GM12878 (cell line): Measurements from ENCODE around the gene GYS2. TPM values are rescaled to one million over a fixed set of nuclear protein-coding genes. Genes with fewer than 3 reads are reported as not detected.

ENCODE experiments used
- ATAC-seq: fragments of 200-7000 bp; cut with Tn5 transposase; 3 replicates; pipeline ENCODE4 v1.9.1; 2020; ENCODE audit warnings: mild to moderate bottlenecking, moderate library complexity
- BruUV-seq: library from RNA; stranded (reverse); fragments of 400-500 nt; replicated peaks from 2 replicates; lab custom pipeline; 2021; lab: Mats Ljungman, UMichigan
- CTCF ChIA-PET: fragments of 300-600 bp; sonication (Branson Sonifier 250); formaldehyde crosslinking; extraction: SDS; loops from one replicate; lab custom pipeline; 2021; ENCODE audit warnings: inconsistent platforms; lab: Yijun Ruan, JAX
- POLR2A ChIA-PET: fragments of 350-600 bp; formaldehyde crosslinking; extraction: SDS; loops from one replicate; lab custom pipeline; 2021; ENCODE audit warnings: inconsistent platforms; lab: Charles Lee
- RAD21 ChIA-PET: fragments of 300-600 bp; sonication (Branson Sonifier 250); formaldehyde crosslinking; loops from one replicate; lab custom pipeline; 2023; ENCODE audit warnings: antibody characterized with exemption; ENCODE audit not compliant: unreplicated experiment; lab: Charles Lee
- SMC1A ChIA-PET: fragments of 300-600 bp; sonication (Branson Sonifier 250); formaldehyde crosslinking; loops from one replicate; lab custom pipeline; 2023; ENCODE audit not compliant: unreplicated experiment, uncharacterized antibody; lab: Charles Lee
- DNase-seq: peaks from one replicate; pipeline ENCODE4 v3.0.0-alpha.2; 2011; ENCODE audit warnings: low read depth, low spot score
- FAIRE-seq: peaks from 3 replicates; lab custom pipeline; 2011; peaks lifted over from hg19 to GRCh38; lab: Jason Lieb, UNC
- H2AFZ ChIP-seq: 2 replicates; pipeline ENCODE4 v1.6.0; 2011; ENCODE audit warnings: low read depth, low read length, control low read depth; ENCODE audit not compliant: control insufficient read depth
- H3K27ac ChIP-seq: 2 replicates; pipeline ENCODE4 v1.5.1; 2011; ENCODE audit warnings: control low read depth; ENCODE audit not compliant: control insufficient read depth, insufficient read depth
- H3K27me3 ChIP-seq, 2 experiments: replicated peaks in 1 of 2; 2 replicates each; pipeline versions ENCODE4 v1.6.0 to v1.6.1; 2011; ENCODE audit warnings: low read length in 1 of 2; ENCODE audit not compliant: control insufficient read depth in 2 of 2, insufficient read depth in 2 of 2
- H3K36me3 ChIP-seq, 2 experiments: 2 replicates each; pipeline ENCODE4 v1.5.1; 2011; ENCODE audit warnings: low read length in 1 of 2; ENCODE audit not compliant: control insufficient read depth in 2 of 2, insufficient read depth in 2 of 2
- H3K4me1 ChIP-seq: 2 replicates; pipeline ENCODE4 v1.6.1; 2011; ENCODE audit warnings: mild to moderate bottlenecking, low read length, moderate library complexity, mixed read lengths; ENCODE audit not compliant: control insufficient read depth, insufficient read depth
- H3K4me2 ChIP-seq: 2 replicates; pipeline ENCODE4 v1.6.0; 2011; ENCODE audit warnings: control low read depth; ENCODE audit not compliant: control insufficient read depth, insufficient read depth
- H3K4me3 ChIP-seq: fragments of 200-600 bp; sonication (generic); 2 replicates; pipeline ENCODE4 v1.5.1; 2016
- H3K79me2 ChIP-seq: 2 replicates; pipeline ENCODE4 v1.6.0; 2011; ENCODE audit warnings: low read length; ENCODE audit not compliant: control insufficient read depth, insufficient read depth
- H3K9ac ChIP-seq: 2 replicates; pipeline ENCODE4 v1.8.0; 2011; ENCODE audit warnings: low read length, control low read depth, mixed read lengths; ENCODE audit not compliant: control insufficient read depth, insufficient read depth
- H3K9me3 ChIP-seq: replicated peaks from 3 replicates; pipeline ENCODE4 v1.5.1; 2011; ENCODE audit warnings: mild to moderate bottlenecking, low read length; ENCODE audit not compliant: control insufficient read depth, insufficient read depth
- H4K20me1 ChIP-seq: 2 replicates; pipeline ENCODE4 v1.6.0; 2011; ENCODE audit not compliant: control insufficient read depth, insufficient read depth
- ZBTB11 ChIP-seq: fragments of 450-650 bp; formaldehyde crosslinking; IDR thresholded peaks from 2 replicates; pipeline ENCODE4 v1.5.0; 2022; ENCODE audit warnings: mild to moderate bottlenecking, missing genetic modification characterization
- ZNF24 ChIP-seq: fragments of 450-650 bp; IDR thresholded peaks from 2 replicates; pipeline ENCODE4 v1.6.1; 2017; ENCODE audit warnings: antibody characterized with exemption, mild to moderate bottlenecking
- WGBS: methylation state at CpG from one replicate; pipeline ENCODE4 v1.1.6; 2016; ENCODE audit warnings: low lambda C conversion rate; ENCODE audit not compliant: insufficient replicate concordance, insufficient coverage; ENCODE audit errors: missing lambda C conversion rate; 5-methylcytosine and 5-hydroxymethylcytosine counted together
- in situ Hi-C: fragments of 300-500 bp; cut with MboI; formaldehyde crosslinking; loops from 9 replicates; pipeline ENCODE4 v1.14.3; 2018; ENCODE audit warnings: mixed read lengths
- intact Hi-C: fragments of 100-400 bp; cut with micrococcal nuclease; formaldehyde crosslinking; loops from one replicate; pipeline ENCODE4 v1.14.2; 2022; ENCODE audit not compliant: unreplicated experiment
- polyA plus RNA-seq, 11 experiments: library from polyadenylated mRNA; depleted of rRNA in 4 of 11; unstranded in 6 of 11; stranded (reverse) in 5 of 11; fragments of >200 nt; fragmentation: Nextera tagmentation in 4 of 11; fragmentation: Illumina TruSeq in 1 of 11; extraction: Ambion mirVana in 4 of 11; extraction: Trizol in 1 of 11; gene quantifications; 1 replicate in 1 of 11; 2 replicates in 10 of 11; pipeline versions ENCODE4 v1.2.1 to v1.2.3, GENCODE V29; 2011 to 2016; ENCODE audit warnings: inconsistent platforms in 2 of 11, missing spikeins in 2 of 11, low read depth in 1 of 11
- total RNA-seq, 4 experiments: library from RNA; depleted of rRNA in 3 of 4; stranded (reverse); fragments of >200 nt in 3 of 4; fragmentation: Illumina TruSeq in 1 of 4; extraction: Trizol in 1 of 4; gene quantifications; 2 replicates each; pipeline versions ENCODE4 v1.2.1 to v1.2.3, GENCODE V29; 2013 to 2021

The GYS2 gene
- total and polyA plus RNA-seq, 10 of the 15 experiments (the other 5 are each of a cell fraction or from before 2014, with no cell fraction given) = not detected

- Histone ChIP-seq H3K4me3 (no peak overlapping the region), H3K79me2 (peaks cover 4% of the 10 kb centered on the region), H4K20me1 (no peaks in the 10 kb centered on the region), H3K4me2 (no peak overlapping the region), H2AFZ (no peak overlapping the region), H3K4me1 (no peaks in the 10 kb centered on the region), H3K27ac (no peak overlapping the region), H3K9ac (no peak overlapping the region), H3K27me3 (no peaks in the 10 kb centered on the region), H3K36me3 (peaks cover 2 to 28% of the 10 kb centered on the region in 2 experiments), H3K9me3 (no peaks in the 10 kb centered on the region)
- no peak for ATAC-seq
- in situ Hi-C loops = no loop called here
- ChIA-PET SMC1A (interaction anchor here (2.1 to 3.0 kb wide), 2 partner anchors 9 to 14 kb away, joined by 6 to 19 read pairs; partner anchors contain the start of gene LDHB), POLR2A (no interaction called here), CTCF (interaction anchor here (1.2 kb wide), 1 partner anchor 8 kb away, joined by 3 read pairs; no protein-coding TSS in a partner anchor), RAD21 (interaction anchor here (1.0 to 1.5 kb wide), 2 partner anchors 11 to 37 kb away, joined by 3 to 5 read pairs; no protein-coding TSS in a partner anchor)
- 80% methylated on average over 3 of the region's 3 CpGs for WGBS
- FAIRE-seq = no peak
- no TSS peak for BruUV-seq
- intact Hi-C loops = loop anchor here (2.0 kb wide), 1 partner anchor 13 kb away; the partner anchor contains the start of gene LDHB
- DNase-seq = no peak
- TF ChIP-seq ZBTB11 (CRISPR knock-in tag) = no peak
- no peak for TF ChIP-seq ZNF24
These were observed 39.1 kb upstream of the GYS2 start for GRCh38 chr12:21643758-21644157.
